ENCODE data around the gene B3GALT6. TPM values are rescaled to one million over a fixed set of nuclear protein-coding genes. Genes with fewer than 3 reads are reported as not detected.

Gene B3GALT6
- total RNA-seq, 1 experiment from 2014 or later: 27.1 TPM

DNA sequence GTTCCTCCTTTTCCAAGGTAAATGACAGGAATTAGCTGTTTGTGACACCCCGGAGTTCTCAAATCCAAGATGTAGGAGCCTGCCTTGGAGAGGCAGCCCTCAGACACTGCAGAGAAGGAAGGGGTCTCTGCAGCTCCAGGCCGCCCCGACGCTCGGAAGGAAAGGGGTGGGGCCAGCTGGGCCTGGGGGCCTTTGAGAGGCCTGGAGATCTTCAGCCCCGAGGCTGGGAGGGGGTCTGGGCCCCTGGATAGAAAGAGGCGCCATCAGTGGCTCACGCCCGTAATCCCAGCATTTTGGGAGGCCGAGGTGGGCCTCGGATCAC lies 24.5 kb upstream of the B3GALT6 start:
- no peak overlapping the region for H4K8ac ChIP-seq (replicated peaks; ENCODE audit: insufficient read length, low read depth, low read length)
- no peak overlapping the region for H3K23ac ChIP-seq (ENCODE audit: insufficient read length, low read depth, low read length)
- Mint-ChIP-seq H3K36me3 (ENCODE audit: insufficient read depth in 1 of 3, low read depth in 3 of 3) (no peaks in the 10 kb centered on the region), H3K9me3 (no peaks in the 10 kb centered on the region), H3K4me1 (peaks cover 2 to 6% of the 10 kb centered on the region in 2 experiments; a peak in 2 of 4 replicates), H3K4me3 (no peak overlapping the region), H3K27ac (no peak overlapping the region), H3K27me3 (ENCODE audit: low read depth) (peaks cover 20% of the 10 kb centered on the region)
- H2AK5ac ChIP-seq (ENCODE audit: insufficient read length, low read length): no peak overlapping the region
- no peak for TF ChIP-seq CTCF (conservative IDR thresholded peaks at IDR 0.05)
- H3K18ac ChIP-seq (ENCODE audit: insufficient read length, low read depth, low read length): no peak overlapping the region
- no peak overlapping the region for H2BK15ac ChIP-seq (ENCODE audit: low read depth, low read length)
- no CpG with 5 or more reads among the region's 11 CpGs for WGBS (ENCODE audit: extremely low coverage, insufficient read length, low lambda C conversion rate)
- H3K23me2 ChIP-seq (ENCODE audit: insufficient read length, low read depth, low read length, poor library complexity, severe bottlenecking): peaks cover 3% of the 10 kb centered on the region
- H3K27ac ChIP-seq (ENCODE audit: insufficient read length, low read depth, low read length): no peak overlapping the region
- no peak for DNase-seq
- no peak overlapping the region for H2BK12ac ChIP-seq (ENCODE audit: insufficient read length, low read depth, low read length)
- no peak overlapping the region for H3K4ac ChIP-seq (ENCODE audit: low read depth, low read length)
- H3K9me3 ChIP-seq (ENCODE audit: control insufficient read depth, low read depth, low read length): no peaks in the 10 kb centered on the region
- H3K14ac ChIP-seq (ENCODE audit: insufficient read depth, low read length): no peak overlapping the region
- H4K20me1 ChIP-seq (ENCODE audit: control insufficient read depth, insufficient read depth, insufficient read length): no peaks in the 10 kb centered on the region
- no peak overlapping the region for H2BK120ac ChIP-seq (ENCODE audit: low read depth, low read length, poor library complexity, severe bottlenecking)
- no peak overlapping the region for H2AFZ ChIP-seq (ENCODE audit: low read length)
- H4K5ac ChIP-seq (ENCODE audit: insufficient read length, low read depth, low read length): no peak overlapping the region
- H3K4me1 ChIP-seq (ENCODE audit: insufficient read depth, low read length): no peaks in the 10 kb centered on the region
- no peaks in the 10 kb centered on the region; the same call in 1 of the 2 replicates for H3K27me3 ChIP-seq (ENCODE audit: insufficient read depth, low read length)
- no peaks in the 10 kb centered on the region for H3K79me2 ChIP-seq (ENCODE audit: insufficient read depth, low read length)
- H3K79me1 ChIP-seq (ENCODE audit: insufficient read depth, low read depth, low read length, poor library complexity, severe bottlenecking): no peaks in the 10 kb centered on the region
- no peak overlapping the region for H2BK20ac ChIP-seq (ENCODE audit: low read depth, low read length, poor library complexity, severe bottlenecking)
- no peak overlapping the region for H3K56ac ChIP-seq (ENCODE audit: insufficient read length, low read depth, low read length)
- H3K9ac ChIP-seq (ENCODE audit: extremely low read depth, insufficient read length, low read length): no peak overlapping the region
- H4K91ac ChIP-seq (ENCODE audit: insufficient read length, low read depth, low read length): no peak overlapping the region
- H3T11ph ChIP-seq (ENCODE audit: low read length): no peak overlapping the region
- H3K4me2 ChIP-seq (ENCODE audit: insufficient read depth, insufficient read length, low read length): no peak overlapping the region
- no peak overlapping the region for H2BK5ac ChIP-seq (ENCODE audit: insufficient read length, low read length)

Data from H9 (cell line).